A549 (cell line): Measurements from ENCODE around the gene CDC42EP1. TPM values are rescaled to one million over a fixed set of nuclear protein-coding genes. Genes with fewer than 3 reads are reported as not detected.
A peak's percentile ranks its signal among the peaks of the same experiment; 100 is the strongest.

ENCODE experiments used
- ATAC-seq, 2 experiments: fragments of 200-7000 bp in 1 of 2; fragments of >200 bp in 1 of 2; cut with Nextera tagmentation in 1 of 2; cut with Tn5 transposase in 1 of 2; 3 replicates each; pipeline versions ENCODE4 v1.8.0 to v1.9.1; 2018 to 2020; ENCODE audit warnings: mild to moderate bottlenecking in 1 of 2, moderate library complexity in 1 of 2
- CTCF ChIA-PET: fragments of 300-600 bp; sonication (Branson Sonifier 250); formaldehyde crosslinking; extraction: SDS; loops from one replicate; lab custom pipeline; 2021; ENCODE audit warnings: antibody characterized with exemption, inconsistent platforms; lab: Yijun Ruan, JAX
- POLR2A ChIA-PET: fragments of 350-600 bp; formaldehyde crosslinking; extraction: SDS; loops from one replicate; lab custom pipeline; 2021; ENCODE audit warnings: antibody characterized with exemption, inconsistent platforms; lab: Yijun Ruan, JAX
- DNase-seq, 2 experiments: peaks; one replicate each; pipeline versions ENCODE4 v3.0.0 to v3.0.0-alpha.2; 2011 to 2016; ENCODE audit warnings: low read depth in 1 of 2, low spot score in 1 of 2
- FAIRE-seq: peaks from 2 replicates; lab custom pipeline; 2011; peaks lifted over from hg19 to GRCh38; lab: Jason Lieb, UNC
- H3K27ac ChIP-seq, 2 experiments: fragments of >200 bp; sonication (Bioruptor Twin); formaldehyde crosslinking; 3 replicates each; pipeline ENCODE4 v1.5.1; 2016 to 2017
- H3K4me1 ChIP-seq: fragments of >200 bp; sonication (Bioruptor Twin); formaldehyde crosslinking; 3 replicates; pipeline ENCODE4 v1.6.1; 2016
- H3K4me2 ChIP-seq: fragments of >200 bp; sonication (Bioruptor Twin); formaldehyde crosslinking; 3 replicates; pipeline ENCODE4 v1.6.1; 2016
- H3K4me3 ChIP-seq: fragments of >200 bp; sonication (Bioruptor Twin); formaldehyde crosslinking; 3 replicates; pipeline ENCODE4 v1.5.1; 2016
- H3K9me3 ChIP-seq: fragments of >200 bp; sonication (Bioruptor Twin); formaldehyde crosslinking; 3 replicates; pipeline ENCODE4 v1.6.1; 2016
- EHF ChIP-seq: fragments of 250-450 bp; sonication (Bioruptor Pico); IDR thresholded peaks from 2 replicates; pipeline ENCODE4 v1.5.0; 2020; ENCODE audit warnings: mild to moderate bottlenecking
- ESRRA ChIP-seq: fragments of 150-350 bp; IDR thresholded peaks from 2 replicates; pipeline ENCODE4 v1.6.1; 2014; ENCODE audit warnings: mild to moderate bottlenecking, low read length, borderline replicate concordance
- FOSB ChIP-seq: fragments of 250-450 bp; sonication (Bioruptor Pico); IDR thresholded peaks from 2 replicates; pipeline ENCODE4 v1.5.0; 2020; ENCODE audit warnings: mild to moderate bottlenecking, moderate library complexity
- FOSL2 ChIP-seq, 2 experiments: fragments of 450-650 bp in 1 of 2; fragments of >200 bp in 1 of 2; sonication (Bioruptor Twin) in 1 of 2; formaldehyde crosslinking; IDR thresholded peaks; 2 replicates each; pipeline versions ENCODE4 v1.5.0 to v1.6.1; 2016 to 2020; ENCODE audit warnings: mild to moderate bottlenecking in 1 of 2, moderate library complexity in 1 of 2
- GATA3 ChIP-seq: IDR thresholded peaks from 2 replicates; pipeline ENCODE4 v1.6.1; 2012; ENCODE audit warnings: borderline replicate concordance
- HEYL ChIP-seq: fragments of 250-450 bp; sonication (Bioruptor Pico); IDR thresholded peaks from 2 replicates; pipeline ENCODE4 v1.8.0; 2021; ENCODE audit warnings: mild to moderate bottlenecking, moderate library complexity
- HMGXB4 ChIP-seq: fragments of 250-450 bp; sonication (Bioruptor Pico); IDR thresholded peaks from 2 replicates; pipeline ENCODE4 v1.5.0; 2021; ENCODE audit warnings: mild to moderate bottlenecking, moderate library complexity, borderline replicate concordance
- JUN ChIP-seq, 2 experiments: fragments of >200 bp; sonication (Bioruptor Twin); formaldehyde crosslinking; IDR thresholded peaks; 2 replicates in 1 of 2; 3 replicates in 1 of 2; pipeline ENCODE4 v1.6.1; 2016 to 2017
- KDM5A ChIP-seq: fragments of 200-600 bp; sonication (generic); IDR thresholded peaks from 2 replicates; pipeline ENCODE4 v1.6.1; 2016; ENCODE audit warnings: antibody characterized with exemption, mild to moderate bottlenecking
- MAFK ChIP-seq: fragments of 450-650 bp; IDR thresholded peaks from 2 replicates; pipeline ENCODE4 v1.6.1; 2014; ENCODE audit not compliant: partially characterized antibody
- NFE2L2 ChIP-seq: fragments of 150-350 bp; conservative IDR thresholded peaks from 2 replicates; pipeline ENCODE4 v1.6.1; 2014; ENCODE audit warnings: low read length
- POLR2A ChIP-seq: IDR thresholded peaks from 2 replicates; pipeline ENCODE4 v1.6.1; 2012; ENCODE audit warnings: mild to moderate bottlenecking, low read length
- POLR2AphosphoS2 ChIP-seq: conservative IDR thresholded peaks from 2 replicates; pipeline ENCODE4 v1.6.1; 2012; ENCODE audit warnings: low read length, improper control_type of control experiment, inconsistent platforms
- SREBF2 ChIP-seq: fragments of 450-650 bp; IDR thresholded peaks from 2 replicates; pipeline ENCODE4 v1.6.1; 2014; ENCODE audit warnings: mild to moderate bottlenecking, moderate library complexity
- TP53 ChIP-seq: fragments of 250-450 bp; sonication (Bioruptor Pico); IDR thresholded peaks from 2 replicates; pipeline ENCODE4 v1.5.0; 2021; ENCODE audit warnings: mild to moderate bottlenecking, moderate library complexity
- USF2 ChIP-seq: fragments of 450-650 bp; IDR thresholded peaks from 2 replicates; pipeline ENCODE4 v1.6.1; 2014; ENCODE audit warnings: antibody characterized with exemption
- ZC3H11A ChIP-seq: fragments of 450-650 bp; IDR thresholded peaks from 2 replicates; pipeline ENCODE4 v1.6.1; 2014; ENCODE audit warnings: antibody characterized with exemption, mild to moderate bottlenecking
- WGBS: methylation state at CpG from one replicate; pipeline ENCODE4 v1.1.6; 2017; ENCODE audit errors: missing lambda C conversion rate; 5-methylcytosine and 5-hydroxymethylcytosine counted together
- polyA plus RNA-seq, 4 experiments: library from polyadenylated mRNA; depleted of rRNA in 3 of 4; stranded (reverse); fragments of >200 nt; fragmentation: RNase III in 1 of 4; extraction: RNeasy Plus Mini Kit Qiagen cat#74134 plus additional on column Dnase treatment in 1 of 4; gene quantifications; 2 replicates in 3 of 4; 3 replicates in 1 of 4; pipeline ENCODE4 v1.2.3, GENCODE V29; 2011 to 2017
- TF ChIP-seq, protein P1 (sequence below): fragments of 200-600 bp; sonication (generic); IDR thresholded peaks from 2 replicates; pipeline ENCODE4 v1.6.1; 2016; ENCODE audit warnings: antibody characterized with exemption, mild to moderate bottlenecking, moderate library complexity
- TF ChIP-seq, protein P2 (sequence below): IDR thresholded peaks from 2 replicates; pipeline ENCODE4 v1.6.1; 2012
- TF ChIP-seq, protein P3 (sequence below): IDR thresholded peaks from 2 replicates; pipeline ENCODE4 v1.6.1; 2012
- TF ChIP-seq, protein P4 (sequence below): IDR thresholded peaks from 2 replicates; pipeline ENCODE4 v1.6.1; 2012; ENCODE audit warnings: low read depth, borderline replicate concordance

Gene CDC42EP1
- polyA plus RNA-seq, 2 of the 4 experiments (the other 2 are of a cell fraction), result 16.0 to 20.2 TPM

DNA sequence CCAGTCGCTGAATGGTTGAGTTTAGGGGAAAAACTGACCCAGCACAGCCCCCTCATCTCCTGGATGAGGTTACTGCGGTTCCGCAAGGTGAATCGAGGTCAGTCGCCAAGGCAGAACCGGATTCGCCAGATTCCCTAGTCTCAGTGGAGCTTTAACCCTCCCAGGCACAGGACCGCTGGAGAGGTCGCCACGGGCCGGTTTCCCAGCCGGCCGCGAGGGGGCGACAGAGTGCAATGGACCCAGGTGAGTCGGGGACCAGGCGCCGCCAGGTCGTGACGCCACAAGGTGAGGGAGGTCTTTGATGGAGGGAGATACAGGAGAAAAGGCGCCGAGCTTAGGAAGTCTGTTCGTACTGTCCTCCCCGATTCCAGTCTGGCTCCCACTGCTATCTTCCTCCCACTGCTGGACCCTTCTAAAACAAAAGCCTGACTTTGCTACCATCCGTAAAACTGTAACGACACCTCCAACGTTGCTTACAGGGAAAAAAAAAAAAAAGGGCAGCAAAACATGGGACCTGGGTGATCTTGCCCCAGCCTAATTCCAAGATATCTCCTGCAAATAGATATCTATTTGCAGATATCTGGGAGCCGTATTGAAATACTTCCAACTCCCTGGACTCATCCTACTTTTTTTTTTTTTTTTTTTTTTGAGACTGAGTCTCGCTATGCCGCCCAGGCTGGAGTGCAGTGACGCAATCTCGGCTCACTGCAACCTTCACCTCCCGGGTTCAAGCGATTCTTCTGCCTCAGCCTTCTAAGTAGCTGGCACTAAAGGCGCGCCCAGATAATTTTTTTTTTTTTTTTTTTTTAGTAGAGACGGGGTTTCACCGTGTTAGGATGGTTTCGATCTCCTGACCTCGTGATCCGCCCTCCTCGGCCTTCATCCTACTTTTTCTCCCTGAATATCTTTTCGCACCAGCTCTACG is 47.0 kb downstream of the CDC42EP1 start (continued):
- TF ChIP-seq KDM5A (no peak), MAFK (no peak), FOSB (CRISPR knock-in tag) (no peak)

DNA sequence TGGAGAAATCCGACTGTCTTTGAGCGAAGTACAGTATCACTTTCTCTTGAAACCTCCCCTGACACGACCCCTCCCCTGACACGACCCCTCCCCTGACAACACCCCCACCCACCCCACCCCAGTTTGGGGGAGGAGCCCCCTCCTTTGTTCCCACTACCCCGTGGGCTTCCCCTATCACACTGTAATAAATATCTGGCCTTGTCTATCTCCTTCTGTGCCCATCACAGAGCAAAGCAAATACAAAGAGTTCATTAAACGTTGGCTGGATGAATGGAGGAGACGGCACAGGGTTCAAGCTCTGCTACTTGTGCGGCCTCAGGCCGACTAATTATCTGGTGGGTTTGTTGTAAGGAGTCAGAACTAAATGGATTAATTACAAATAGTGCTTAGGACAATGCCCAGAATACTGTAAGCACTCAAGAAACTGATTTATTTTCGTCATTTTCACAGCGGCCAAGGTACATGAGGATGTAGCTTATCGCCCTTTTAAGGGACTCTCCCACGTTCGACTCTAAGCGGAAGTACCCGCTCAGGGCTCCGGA is 47.7 kb downstream of the CDC42EP1 start:
- peak; percentile 5 to 12; a peak in 5 of 6 replicates for ATAC-seq

DNA sequence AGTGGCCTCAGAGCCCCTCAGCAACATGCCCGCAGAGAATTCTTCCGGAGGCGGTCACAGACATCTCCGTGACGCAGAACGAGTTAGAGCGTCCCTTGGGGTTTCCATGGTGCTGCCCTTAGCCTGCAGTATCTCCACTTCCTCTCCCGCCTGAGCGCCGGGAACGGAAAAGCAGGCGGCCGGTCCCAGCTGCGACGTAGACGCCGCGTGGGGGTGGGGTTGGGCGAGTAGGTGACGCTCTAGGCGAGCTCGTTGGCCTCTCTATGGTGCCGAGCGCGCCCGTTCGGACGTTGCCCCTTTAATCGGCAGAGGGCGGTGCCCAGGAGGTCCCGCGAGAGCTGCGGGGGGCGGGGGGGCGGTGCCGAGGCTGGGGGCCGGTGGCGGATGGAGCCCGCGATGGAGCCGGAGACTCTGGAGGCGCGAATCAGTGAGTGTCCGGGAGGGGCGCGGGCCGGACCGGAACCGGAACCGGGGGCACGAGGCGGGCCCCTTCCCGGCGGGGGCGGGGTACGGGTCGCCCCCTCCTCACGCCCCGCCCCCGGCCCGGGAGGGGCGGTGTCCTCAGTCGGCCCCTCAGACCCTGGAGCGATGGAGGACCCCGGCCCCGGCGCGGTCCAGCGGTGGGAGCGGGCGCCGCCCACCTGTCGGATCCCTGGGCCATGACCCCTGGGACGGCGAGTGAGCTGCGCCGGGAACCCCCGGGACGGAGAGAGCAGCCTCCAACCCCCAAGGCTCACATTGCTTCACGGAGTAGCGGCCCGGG is 48.4 kb downstream of the CDC42EP1 start, which contains the start of gene GGA1:
GGA1 (plus strand) TSS at position 358 of the 763 bp plus-strand sequence; CDS start at position 385, 27 bp downstream.
- Histone ChIP-seq H3K4me1 (peaks cover 9% of the 10 kb centered on the region; the same call in 2 of the 3 replicates), H3K4me2 (peak within 1 kb of the TSS; percentile 95), H3K4me3 (peak within 1 kb of the TSS; percentile 76), H3K9me3 (no peaks in the 10 kb centered on the region), H3K27ac (peak within 1 kb of the TSS; percentile 91 to 97)
- DNase-seq (peak; percentile 91 to 96), FAIRE-seq (no peak), ATAC-seq (peak; percentile 86 to 88)
- POLR2A ChIA-PET, result interaction anchor here (0.6 to 2.7 kb wide), 12 partner anchors 8 to 235 kb away, joined by 3 to 23 read pairs (median 4); partner anchors contain the start of genes ANKRD54, LGALS1 and PDXP
- WGBS, result 0% methylated on average over 1 of the region's 82 CpGs
- CTCF ChIA-PET, result interaction anchor here (0.5 to 4.2 kb wide), 14 partner anchors 9 to 186 kb away, joined by 3 to 39 read pairs (median 6); partner anchors contain the start of gene PDXP
- TF ChIP-seq ESRRA (no peak), POLR2A (peak; percentile 8), SREBF2 (no peak), ZC3H11A (no peak), POLR2AphosphoS2 (no peak), HMGXB4 (no peak), NFE2L2 (no peak), TP53 (no peak), GATA3 (peak; percentile 24; the same call in 1 of the 2 replicates), EHF (CRISPR knock-in tag) (no peak), FOSL2 (IDR thresholded peaks at IDR 0.05) (no peak), FOSL2 (CRISPR knock-in tag; IDR thresholded peaks at IDR 0.05) (no peak), HEYL (CRISPR knock-in tag) (no peak), JUN (IDR thresholded peaks at IDR 0.05) (peak; percentile 86 to 97)
- TF ChIP-seq, protein P1, sequence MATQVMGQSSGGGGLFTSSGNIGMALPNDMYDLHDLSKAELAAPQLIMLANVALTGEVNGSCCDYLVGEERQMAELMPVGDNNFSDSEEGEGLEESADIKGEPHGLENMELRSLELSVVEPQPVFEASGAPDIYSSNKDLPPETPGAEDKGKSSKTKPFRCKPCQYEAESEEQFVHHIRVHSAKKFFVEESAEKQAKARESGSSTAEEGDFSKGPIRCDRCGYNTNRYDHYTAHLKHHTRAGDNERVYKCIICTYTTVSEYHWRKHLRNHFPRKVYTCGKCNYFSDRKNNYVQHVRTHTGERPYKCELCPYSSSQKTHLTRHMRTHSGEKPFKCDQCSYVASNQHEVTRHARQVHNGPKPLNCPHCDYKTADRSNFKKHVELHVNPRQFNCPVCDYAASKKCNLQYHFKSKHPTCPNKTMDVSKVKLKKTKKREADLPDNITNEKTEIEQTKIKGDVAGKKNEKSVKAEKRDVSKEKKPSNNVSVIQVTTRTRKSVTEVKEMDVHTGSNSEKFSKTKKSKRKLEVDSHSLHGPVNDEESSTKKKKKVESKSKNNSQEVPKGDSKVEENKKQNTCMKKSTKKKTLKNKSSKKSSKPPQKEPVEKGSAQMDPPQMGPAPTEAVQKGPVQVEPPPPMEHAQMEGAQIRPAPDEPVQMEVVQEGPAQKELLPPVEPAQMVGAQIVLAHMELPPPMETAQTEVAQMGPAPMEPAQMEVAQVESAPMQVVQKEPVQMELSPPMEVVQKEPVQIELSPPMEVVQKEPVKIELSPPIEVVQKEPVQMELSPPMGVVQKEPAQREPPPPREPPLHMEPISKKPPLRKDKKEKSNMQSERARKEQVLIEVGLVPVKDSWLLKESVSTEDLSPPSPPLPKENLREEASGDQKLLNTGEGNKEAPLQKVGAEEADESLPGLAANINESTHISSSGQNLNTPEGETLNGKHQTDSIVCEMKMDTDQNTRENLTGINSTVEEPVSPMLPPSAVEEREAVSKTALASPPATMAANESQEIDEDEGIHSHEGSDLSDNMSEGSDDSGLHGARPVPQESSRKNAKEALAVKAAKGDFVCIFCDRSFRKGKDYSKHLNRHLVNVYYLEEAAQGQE, result peak; percentile 75
- TF ChIP-seq, protein P2, sequence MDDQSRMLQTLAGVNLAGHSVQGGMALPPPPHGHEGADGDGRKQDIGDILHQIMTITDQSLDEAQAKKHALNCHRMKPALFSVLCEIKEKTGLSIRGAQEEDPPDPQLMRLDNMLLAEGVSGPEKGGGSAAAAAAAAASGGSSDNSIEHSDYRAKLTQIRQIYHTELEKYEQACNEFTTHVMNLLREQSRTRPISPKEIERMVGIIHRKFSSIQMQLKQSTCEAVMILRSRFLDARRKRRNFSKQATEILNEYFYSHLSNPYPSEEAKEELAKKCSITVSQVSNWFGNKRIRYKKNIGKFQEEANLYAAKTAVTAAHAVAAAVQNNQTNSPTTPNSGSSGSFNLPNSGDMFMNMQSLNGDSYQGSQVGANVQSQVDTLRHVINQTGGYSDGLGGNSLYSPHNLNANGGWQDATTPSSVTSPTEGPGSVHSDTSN, result 0 out of 2 replicates have a peak, but pooled peaks have one; percentile 9
- TF ChIP-seq, protein P3, sequence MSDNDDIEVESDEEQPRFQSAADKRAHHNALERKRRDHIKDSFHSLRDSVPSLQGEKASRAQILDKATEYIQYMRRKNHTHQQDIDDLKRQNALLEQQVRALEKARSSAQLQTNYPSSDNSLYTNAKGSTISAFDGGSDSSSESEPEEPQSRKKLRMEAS, result peak; percentile 90

More for the DNA sequence above, 47.7 kb downstream of the CDC42EP1 start:
- H3K27ac ChIP-seq, result peak overlapping the region; percentile 91 to 97
- POLR2A ChIA-PET, result interaction anchor here (0.6 to 2.7 kb wide), 12 partner anchors 8 to 297 kb away, joined by 3 to 23 read pairs (median 4); partner anchors contain the start of genes ANKRD54, LGALS1 and PDXP
- 2% methylated on average over 16 of the region's 17 CpGs for WGBS
- peaks cover 9% of the 10 kb centered on the region; the same call in 2 of the 3 replicates for H3K4me1 ChIP-seq
- TF ChIP-seq USF2, result no peak
- TF ChIP-seq, protein P4, sequence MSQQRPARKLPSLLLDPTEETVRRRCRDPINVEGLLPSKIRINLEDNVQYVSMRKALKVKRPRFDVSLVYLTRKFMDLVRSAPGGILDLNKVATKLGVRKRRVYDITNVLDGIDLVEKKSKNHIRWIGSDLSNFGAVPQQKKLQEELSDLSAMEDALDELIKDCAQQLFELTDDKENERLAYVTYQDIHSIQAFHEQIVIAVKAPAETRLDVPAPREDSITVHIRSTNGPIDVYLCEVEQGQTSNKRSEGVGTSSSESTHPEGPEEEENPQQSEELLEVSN, result 0 out of 2 replicates have a peak, but pooled peaks have one; percentile 66
- FAIRE-seq (no peak), DNase-seq (no peak)
- no peaks in the 10 kb centered on the region for H3K9me3 ChIP-seq
- CTCF ChIA-PET, result interaction anchor here (0.7 to 4.2 kb wide), 20 partner anchors 9 to 298 kb away, joined by 3 to 39 read pairs (median 7); partner anchors contain the start of genes MICALL1 and PDXP
- H3K4me2 ChIP-seq, result peak overlapping the region; percentile 90
- peak overlapping the region; percentile 76 for H3K4me3 ChIP-seq
